LNCAP (cell line): ENCODE measurements around the gene CPN2.

Experiments used
- CTCF ChIP-seq: fragments of 450-650 bp; IDR thresholded peaks from 2 replicates; pipeline ENCODE4 v1.5.1; 2017; ENCODE audit warnings: mild to moderate bottlenecking

CPN2 gene

GRCh38 chr3:194370753-194371152 is 19.6 kb upstream of the CPN2 start:
- TF ChIP-seq CTCF, result no peak

GRCh38 chr3:194369522-194370279 is 18.6 kb upstream of the CPN2 start, which contains the start of gene LRRC15:
Gene LRRC15 (minus strand): TSS chr3:194369743. CDS start chr3:194361043, 8,700 bp downstream.
- TF ChIP-seq CTCF, result no peak

GRCh38 chr3:194368918-194369317 is 17.8 kb upstream of the CPN2 start:
- no peak for TF ChIP-seq CTCF

- TF ChIP-seq CTCF, result no peak
These were observed 17.1 kb upstream of the CPN2 start for GRCh38 chr3:194367992-194368841.

GRCh38 chr3:194365978-194366490 is 14.9 kb upstream of the CPN2 start:
- no peak for TF ChIP-seq CTCF

GRCh38 chr3:194365526-194365925 is 14.4 kb upstream of the CPN2 start:
- TF ChIP-seq CTCF, result no peak

- TF ChIP-seq CTCF, result no peak
These were observed 13.7 kb upstream of the CPN2 start for GRCh38 chr3:194364652-194365434.
